ENCODE measurements around the gene UNC80. TPM values are rescaled to one million over a fixed set of nuclear protein-coding genes. Genes with fewer than 3 reads are reported as not detected.
A peak's percentile ranks its signal among the peaks of the same experiment; 100 is the strongest.

The UNC80 gene
- total and polyA plus RNA-seq, 2 of the 13 experiments (the other 11 are each of a cell fraction or from before 2014, with no cell fraction given): not detected

- TF ChIP-seq LRRFIP1 (CRISPR knock-in tag; conservative IDR thresholded peaks at IDR 0.05): peak; percentile 95; the same call in 1 of the 2 replicates
- TF ChIP-seq ATF2 (CRISPR knock-in tag; IDR thresholded peaks at IDR 0.05): peak; percentile 86; the same call in 1 of the 2 replicates
- no peak for TF ChIP-seq CREB1 (IDR thresholded peaks at IDR 0.05)
- TF ChIP-seq CREB1 (CRISPR knock-in tag; IDR thresholded peaks at IDR 0.05): no peak
- TF ChIP-seq ZNF710 (CRISPR knock-in tag; IDR thresholded peaks at IDR 0.05; ENCODE audit: borderline replicate concordance): peak; percentile 83; the same call in 1 of the 2 replicates
- no peak for TF ChIP-seq ETV5 (CRISPR knock-in tag; IDR thresholded peaks at IDR 0.05; ENCODE audit: borderline replicate concordance)
- TF ChIP-seq ZNF124 (CRISPR knock-in tag; IDR thresholded peaks at IDR 0.05): peak; percentile 95
- TF ChIP-seq MYNN (CRISPR knock-in tag; IDR thresholded peaks at IDR 0.05; ENCODE audit: low read depth): 0 out of 2 replicates have a peak, but pooled peaks have one; percentile 87
- TF ChIP-seq DNMT3B (CRISPR knock-in tag; conservative IDR thresholded peaks at IDR 0.05): no peak; the same call in 1 of the 2 replicates
- peak; percentile 95; the same call in 1 of the 2 replicates for TF ChIP-seq HOXA9 (CRISPR knock-in tag; IDR thresholded peaks at IDR 0.05; ENCODE audit: borderline replicate concordance)
- peak; percentile 94 for TF ChIP-seq NR0B2 (CRISPR knock-in tag; IDR thresholded peaks at IDR 0.05)
- TF ChIP-seq EHMT2 (IDR thresholded peaks at IDR 0.05; ENCODE audit: borderline replicate concordance, low read depth, low read length): peak; percentile 94; the same call in 1 of the 2 replicates
- TF ChIP-seq IKZF1 (IDR thresholded peaks at IDR 0.05): no peak
- TF ChIP-seq, protein P1, sequence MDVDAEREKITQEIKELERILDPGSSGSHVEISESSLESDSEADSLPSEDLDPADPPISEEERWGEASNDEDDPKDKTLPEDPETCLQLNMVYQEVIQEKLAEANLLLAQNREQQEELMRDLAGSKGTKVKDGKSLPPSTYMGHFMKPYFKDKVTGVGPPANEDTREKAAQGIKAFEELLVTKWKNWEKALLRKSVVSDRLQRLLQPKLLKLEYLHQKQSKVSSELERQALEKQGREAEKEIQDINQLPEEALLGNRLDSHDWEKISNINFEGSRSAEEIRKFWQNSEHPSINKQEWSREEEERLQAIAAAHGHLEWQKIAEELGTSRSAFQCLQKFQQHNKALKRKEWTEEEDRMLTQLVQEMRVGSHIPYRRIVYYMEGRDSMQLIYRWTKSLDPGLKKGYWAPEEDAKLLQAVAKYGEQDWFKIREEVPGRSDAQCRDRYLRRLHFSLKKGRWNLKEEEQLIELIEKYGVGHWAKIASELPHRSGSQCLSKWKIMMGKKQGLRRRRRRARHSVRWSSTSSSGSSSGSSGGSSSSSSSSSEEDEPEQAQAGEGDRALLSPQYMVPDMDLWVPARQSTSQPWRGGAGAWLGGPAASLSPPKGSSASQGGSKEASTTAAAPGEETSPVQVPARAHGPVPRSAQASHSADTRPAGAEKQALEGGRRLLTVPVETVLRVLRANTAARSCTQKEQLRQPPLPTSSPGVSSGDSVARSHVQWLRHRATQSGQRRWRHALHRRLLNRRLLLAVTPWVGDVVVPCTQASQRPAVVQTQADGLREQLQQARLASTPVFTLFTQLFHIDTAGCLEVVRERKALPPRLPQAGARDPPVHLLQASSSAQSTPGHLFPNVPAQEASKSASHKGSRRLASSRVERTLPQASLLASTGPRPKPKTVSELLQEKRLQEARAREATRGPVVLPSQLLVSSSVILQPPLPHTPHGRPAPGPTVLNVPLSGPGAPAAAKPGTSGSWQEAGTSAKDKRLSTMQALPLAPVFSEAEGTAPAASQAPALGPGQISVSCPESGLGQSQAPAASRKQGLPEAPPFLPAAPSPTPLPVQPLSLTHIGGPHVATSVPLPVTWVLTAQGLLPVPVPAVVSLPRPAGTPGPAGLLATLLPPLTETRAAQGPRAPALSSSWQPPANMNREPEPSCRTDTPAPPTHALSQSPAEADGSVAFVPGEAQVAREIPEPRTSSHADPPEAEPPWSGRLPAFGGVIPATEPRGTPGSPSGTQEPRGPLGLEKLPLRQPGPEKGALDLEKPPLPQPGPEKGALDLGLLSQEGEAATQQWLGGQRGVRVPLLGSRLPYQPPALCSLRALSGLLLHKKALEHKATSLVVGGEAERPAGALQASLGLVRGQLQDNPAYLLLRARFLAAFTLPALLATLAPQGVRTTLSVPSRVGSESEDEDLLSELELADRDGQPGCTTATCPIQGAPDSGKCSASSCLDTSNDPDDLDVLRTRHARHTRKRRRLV (CRISPR knock-in tag; IDR thresholded peaks at IDR 0.05): peak; percentile 72; the same call in 1 of the 2 replicates
- TF ChIP-seq IRF2 (CRISPR knock-in tag; IDR thresholded peaks at IDR 0.05): peak; percentile 92
- 0 out of 2 replicates have a peak, but pooled peaks have one; percentile 59 for TF ChIP-seq TP53 (CRISPR knock-in tag; conservative IDR thresholded peaks at IDR 0.05)
- TF ChIP-seq ZNF605 (CRISPR knock-in tag; IDR thresholded peaks at IDR 0.05): peak; percentile 93
These were observed at the start of gene UNC80 (continued) for GRCh38 chr2:209771474-209772289.
